Ovary (tissue), 9 donors: ENCODE data around the gene SLFN12. TPM values are rescaled to one million over a fixed set of nuclear protein-coding genes. Genes with fewer than 3 reads are reported as not detected.
"Not testable (repeated sequence)": the region's sequence is repeated elsewhere in the genome, so short reads cannot be mapped to it uniquely, and the experiment has no call there.

ENCODE experiments used
- DNase-seq, 5 donors: peaks; one replicate each; pipeline ENCODE4 v3.0.0-alpha.2; 2019 to 2020
- H3K27ac ChIP-seq, 2 donors: fragments of 200-600 bp; one replicate each; pipeline versions ENCODE4 v1.5.1 to v1.8.0; 2019 to 2022
- H3K27me3 ChIP-seq: fragments of 200-600 bp; one replicate; pipeline ENCODE4 v1.8.0; 2022
- H3K36me3 ChIP-seq: fragments of 200-600 bp; sonication (generic); one replicate; pipeline ENCODE4 v1.5.1; 2019
- H3K4me1 ChIP-seq: one replicate; pipeline ENCODE4 v1.8.1; 2013; ENCODE audit warnings: mild to moderate bottlenecking, moderate library complexity; ENCODE audit not compliant: insufficient read depth
- H3K4me3 ChIP-seq: fragments of 200-600 bp; sonication (generic); one replicate; pipeline ENCODE4 v1.5.1; 2017
- H3K9me3 ChIP-seq, 2 donors: fragments of 200-600 bp in 1 of 2; sonication (generic) in 1 of 2; one replicate each; pipeline versions ENCODE4 v1.5.1 to v1.8.1; 2013 to 2019; ENCODE audit warnings: mild to moderate bottlenecking in 1 of 2, moderate library complexity in 1 of 2
- CTCF ChIP-seq, 3 donors: fragments of 450-650 bp in 2 of 3; fragments of 200-600 bp in 1 of 3; IDR thresholded peaks; one replicate each; pipeline versions ENCODE4 v1.5.1 to v1.8.0; 2016 to 2022; ENCODE audit warnings: antibody characterized with exemption in 3 of 3, mild to moderate bottlenecking in 1 of 3
- EP300 ChIP-seq: sonication (generic); formaldehyde crosslinking; IDR thresholded peaks from one replicate; pipeline ENCODE4 v1.6.1; 2017; ENCODE audit warnings: antibody characterized with exemption
- POLR2A ChIP-seq: fragments of 450-650 bp; IDR thresholded peaks from one replicate; pipeline ENCODE4 v1.6.1; 2017; ENCODE audit warnings: antibody characterized with exemption, mild to moderate bottlenecking, moderate library complexity
- WGBS, 3 donors: extraction: QIAGEN DNeasy Blood & Tissue Kit in 1 of 3; methylation state at CpG; one replicate each; pipeline versions ENCODE4 v1.1.5 to v1.1.7; 2013 to 2017; 5-methylcytosine and 5-hydroxymethylcytosine counted together
- intact Hi-C, 4 donors: fragments of 100-400 bp; cut with DNase I; formaldehyde crosslinking; loops; one replicate each; pipeline versions ENCODE4 v1.11.0 to v1.15.1; 2022 to 2023
- polyA plus RNA-seq, 2 donors: library from polyadenylated mRNA; stranded (reverse); fragments of 200-250 nt in 1 of 2; fragments of 350-450 nt in 1 of 2; fragmentation: Illumina TruSeq in 1 of 2; extraction: RNeasy Lipid Tissue Mini Kit (QIAGEN cat#74804) in 1 of 2; gene quantifications; one replicate each; pipeline ENCODE4 v1.2.3, GENCODE V29; 2013 to 2014
- total RNA-seq, 7 donors: library from RNA; depleted of rRNA in 2 of 7; stranded (reverse); fragments of >200 nt in 2 of 7; fragmentation: NEBNext Ultra II Directional in 3 of 7; extraction: Animal tissue kit (Norgen Biotek cat#: 25700) in 3 of 7; gene quantifications; one replicate each; pipeline versions ENCODE4 v1.1.0 to v1.2.4, GENCODE V29; 2016 to 2023
- donor health status: DM: no; HTN: no; CAD: no; lungs with moderate emphysema.
- donor health status: DM: no; HTN: no; CAD: no.
- donor health status: Bipolar disorder and iron deficiency.
- donor health status: DM: yes; HTN: yes; CAD: no.
- donor health status: DM: no; HTN: no; CAD: no.
- donor health status: DM: yes; HTN: yes; CAD: no.

Gene SLFN12
- total and polyA plus RNA-seq, 9 donors: 4.4 to 11.3 (median 7.8) TPM

- no peak for TF ChIP-seq EP300
- Histone ChIP-seq H3K4me1 (no peaks in the 10 kb centered on the region), H3K27ac (no peak overlapping the region), H3K27me3 (no peaks in the 10 kb centered on the region), H3K4me3 (no peak overlapping the region), H3K9me3 (no peaks in the 10 kb centered on the region), H3K36me3 (no peaks in the 10 kb centered on the region)
- no peak for DNase-seq
- intact Hi-C loops: no loop called here
- 71 to 82% (median 74%) methylated on average over 4 of the region's 4 CpGs for WGBS, 3 donors
Observed at GRCh38 chr17:35468475-35468874, 36.2 kb upstream of the SLFN12 start.

GRCh38 chr17:35467824-35468223 is 35.5 kb upstream of the SLFN12 start:
- Histone ChIP-seq H3K4me3 (no peak overlapping the region), H3K9me3 (no peaks in the 10 kb centered on the region), H3K4me1 (no peaks in the 10 kb centered on the region), H3K27me3 (no peaks in the 10 kb centered on the region), H3K36me3 (no peaks in the 10 kb centered on the region), H3K27ac (no peak overlapping the region)
- WGBS, 3 donors: 81 to 92% (median 81%) methylated on average over 4 of the region's 4 CpGs
- TF ChIP-seq POLR2A (no peak), CTCF (IDR thresholded peaks at IDR 0.05) (no peak), EP300 (no peak)
- no peak for DNase-seq
- intact Hi-C loops: no loop called here

- no peaks in the 10 kb centered on the region for H3K27me3 ChIP-seq
- H3K4me1 ChIP-seq: peaks cover 3% of the 10 kb centered on the region
- no peaks in the 10 kb centered on the region for H3K9me3 ChIP-seq
- peak overlapping the region; percentile 1 for H3K4me3 ChIP-seq
- no peak for TF ChIP-seq EP300
- no peak for TF ChIP-seq POLR2A
- TF ChIP-seq CTCF (IDR thresholded peaks at IDR 0.05): no peak
- DNase-seq: peak in 2 of 5 donors; percentile 18 to 34
- no peaks in the 10 kb centered on the region for H3K36me3 ChIP-seq
- intact Hi-C loops: no loop called here
- WGBS, 3 donors: 7 to 9% (median 7%) methylated on average over 44 of the region's 44 CpGs
- no peak overlapping the region for H3K27ac ChIP-seq
Observed at GRCh38 chr17:35460354-35460851, 28.1 kb upstream of the SLFN12 start.

GRCh38 chr17:35454035-35454434 is 21.7 kb upstream of the SLFN12 start:
- DNase-seq, H3K27ac ChIP-seq, H3K27me3 ChIP-seq, H3K4me1 ChIP-seq, intact Hi-C loops, H3K9me3 ChIP-seq, H3K36me3 ChIP-seq, H3K4me3 ChIP-seq: not testable (repeated sequence)
- 76 to 86% (median 77%) methylated on average over 5 of the region's 5 CpGs for WGBS, 3 donors

- no peak for DNase-seq
- Histone ChIP-seq H3K4me1 (peaks cover 5% of the 10 kb centered on the region), H3K9me3 (no peaks in the 10 kb centered on the region), H3K4me3 (no peak overlapping the region), H3K36me3 (no peaks in the 10 kb centered on the region), H3K27me3 (no peaks in the 10 kb centered on the region), H3K27ac (no peak overlapping the region)
- 36 to 54% (median 52%) methylated on average over 1 of the region's 1 CpG for WGBS, 3 donors
- TF ChIP-seq CTCF (IDR thresholded peaks at IDR 0.05) (no peak), EP300 (no peak), POLR2A (no peak)
- intact Hi-C loops: no loop called here
Observed at GRCh38 chr17:35453171-35453570, 20.9 kb upstream of the SLFN12 start.
